Measurements from ENCODE around the gene IFFO2.

DNA sequence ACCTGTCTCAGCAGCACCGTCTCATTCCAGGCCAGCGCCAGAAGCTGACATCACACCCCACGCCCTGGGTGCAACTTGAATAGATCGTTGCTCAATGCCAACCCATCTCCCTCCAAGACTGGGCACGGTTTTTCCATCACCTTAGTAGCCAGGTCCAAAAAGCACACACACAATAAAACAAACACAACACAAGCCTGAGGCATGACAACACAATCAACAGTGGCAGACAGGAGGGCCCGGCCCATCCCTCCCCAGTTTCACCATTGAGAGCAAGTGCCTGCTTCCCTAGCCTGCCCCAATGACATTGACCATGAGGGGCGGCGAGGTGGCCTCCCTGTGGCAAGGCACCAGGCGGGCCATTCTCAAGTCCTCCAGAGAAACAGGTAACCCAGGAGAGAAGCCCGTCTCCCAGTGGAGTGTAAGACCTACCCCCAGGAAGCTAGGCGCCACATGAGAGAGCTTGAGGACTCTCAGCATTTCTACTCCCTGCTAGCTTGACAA lies 2.7 kb downstream of the IFFO2 start:
- TF ChIP-seq, protein P1, sequence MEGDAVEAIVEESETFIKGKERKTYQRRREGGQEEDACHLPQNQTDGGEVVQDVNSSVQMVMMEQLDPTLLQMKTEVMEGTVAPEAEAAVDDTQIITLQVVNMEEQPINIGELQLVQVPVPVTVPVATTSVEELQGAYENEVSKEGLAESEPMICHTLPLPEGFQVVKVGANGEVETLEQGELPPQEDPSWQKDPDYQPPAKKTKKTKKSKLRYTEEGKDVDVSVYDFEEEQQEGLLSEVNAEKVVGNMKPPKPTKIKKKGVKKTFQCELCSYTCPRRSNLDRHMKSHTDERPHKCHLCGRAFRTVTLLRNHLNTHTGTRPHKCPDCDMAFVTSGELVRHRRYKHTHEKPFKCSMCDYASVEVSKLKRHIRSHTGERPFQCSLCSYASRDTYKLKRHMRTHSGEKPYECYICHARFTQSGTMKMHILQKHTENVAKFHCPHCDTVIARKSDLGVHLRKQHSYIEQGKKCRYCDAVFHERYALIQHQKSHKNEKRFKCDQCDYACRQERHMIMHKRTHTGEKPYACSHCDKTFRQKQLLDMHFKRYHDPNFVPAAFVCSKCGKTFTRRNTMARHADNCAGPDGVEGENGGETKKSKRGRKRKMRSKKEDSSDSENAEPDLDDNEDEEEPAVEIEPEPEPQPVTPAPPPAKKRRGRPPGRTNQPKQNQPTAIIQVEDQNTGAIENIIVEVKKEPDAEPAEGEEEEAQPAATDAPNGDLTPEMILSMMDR (conservative IDR thresholded peaks at IDR 0.05; ENCODE audit: low read length), result no peak
- no peak for TF ChIP-seq EZH2phosphoT487 (IDR thresholded peaks at IDR 0.05; ENCODE audit: borderline replicate concordance)

Data from Loucy (cell line).